ENCODE measurements around the gene ZMYND19. TPM values are rescaled to one million over a fixed set of nuclear protein-coding genes. Genes with fewer than 3 reads are reported as not detected.
"Not testable (repeated sequence)": the region's sequence is repeated elsewhere in the genome, so short reads cannot be mapped to it uniquely, and the experiment has no call there.

Gene ZMYND19
- total RNA-seq, 4 donors from 2014 or later, result 13.8 to 17.4 (median 15.8) TPM

GRCh38 chr9:137542486-137542885 is 47.8 kb downstream of the ZMYND19 start:
- no peak overlapping the region for H3K27ac ChIP-seq
- no peaks in the 10 kb centered on the region for H3K27me3 ChIP-seq
- no peak for TF ChIP-seq POLR2A (IDR thresholded peaks at IDR 0.05)
- no peak for TF ChIP-seq EP300 (IDR thresholded peaks at IDR 0.05)
- no peak for TF ChIP-seq CTCF (IDR thresholded peaks at IDR 0.05)
- no peak overlapping the region for H3K4me3 ChIP-seq
- H3K36me3 ChIP-seq, result peaks cover 0 to 69% (median 0%) of the 10 kb centered on the region in 3 donors
- no peak for DNase-seq (ENCODE audit: low spot score in 2 of 2)
- 77 to 78% methylated on average over 17 to 20 of the region's 20 CpGs for WGBS, 2 donors
- no peaks in the 10 kb centered on the region for H3K9me3 ChIP-seq
- H3K4me1 ChIP-seq, result peaks cover 0 to 23% (median 0%) of the 10 kb centered on the region in 4 donors

GRCh38 chr9:137540536-137540935 is 49.8 kb downstream of the ZMYND19 start:
- no peak for TF ChIP-seq CTCF (IDR thresholded peaks at IDR 0.05)
- TF ChIP-seq EP300 (IDR thresholded peaks at IDR 0.05), result no peak
- WGBS, 2 donors, result 82 to 86% methylated on average over 15 to 18 of the region's 18 CpGs
- peaks cover 0 to 18% (median 0%) of the 10 kb centered on the region in 4 donors for H3K4me1 ChIP-seq
- peaks cover 0 to 74% (median 0%) of the 10 kb centered on the region in 3 donors for H3K36me3 ChIP-seq
- H3K9me3 ChIP-seq, result no peaks in the 10 kb centered on the region
- H3K27ac ChIP-seq, result no peak overlapping the region
- no peak overlapping the region for H3K4me3 ChIP-seq
- DNase-seq (ENCODE audit: low spot score in 2 of 2), result no peak
- H3K27me3 ChIP-seq, result no peaks in the 10 kb centered on the region

- no peak for DNase-seq (ENCODE audit: low spot score in 2 of 2)
- no peak overlapping the region for H3K27ac ChIP-seq
- H3K4me1 ChIP-seq, result peaks cover 0 to 11% (median 4%) of the 10 kb centered on the region in 4 donors
- no peak for TF ChIP-seq EP300 (IDR thresholded peaks at IDR 0.05)
- TF ChIP-seq CTCF (IDR thresholded peaks at IDR 0.05), result no peak
- no peak for TF ChIP-seq POLR2A (IDR thresholded peaks at IDR 0.05)
- H3K36me3 ChIP-seq, result peaks cover 0 to 66% (median 0%) of the 10 kb centered on the region in 3 donors
- no peaks in the 10 kb centered on the region for H3K27me3 ChIP-seq
- no peak overlapping the region for H3K4me3 ChIP-seq
- 91 to 95% methylated on average over 15 of the region's 16 CpGs for WGBS, 2 donors
- H3K9me3 ChIP-seq, result no peaks in the 10 kb centered on the region
These were observed 52.3 kb downstream of the ZMYND19 start for GRCh38 chr9:137538058-137538457.

- H3K4me1 ChIP-seq, result peaks cover 0 to 11% (median 4%) of the 10 kb centered on the region in 4 donors
- WGBS, 2 donors, result 74% methylated on average over 16 of the region's 16 CpGs
- not testable (repeated sequence) for DNase-seq (ENCODE audit: low spot score in 2 of 2); H3K27ac ChIP-seq; H3K9me3 ChIP-seq; H3K27me3 ChIP-seq; H3K4me3 ChIP-seq
- H3K36me3 ChIP-seq, result peaks cover 0 to 54% (median 0%) of the 10 kb centered on the region in 3 donors
These were observed 53.6 kb downstream of the ZMYND19 start for GRCh38 chr9:137536594-137537131.

- peaks cover 0 to 11% (median 4%) of the 10 kb centered on the region in 4 donors for H3K4me1 ChIP-seq
- H3K27ac ChIP-seq, result no peak overlapping the region
- no peak for TF ChIP-seq EP300 (IDR thresholded peaks at IDR 0.05)
- no peak for TF ChIP-seq CTCF (IDR thresholded peaks at IDR 0.05)
- no peaks in the 10 kb centered on the region for H3K9me3 ChIP-seq
- no peak for DNase-seq (ENCODE audit: low spot score in 2 of 2)
- no peaks in the 10 kb centered on the region for H3K27me3 ChIP-seq
- H3K4me3 ChIP-seq, result no peak overlapping the region
- H3K36me3 ChIP-seq, result peaks cover 0 to 38% (median 0%) of the 10 kb centered on the region in 3 donors
These were observed 55.2 kb downstream of the ZMYND19 start for GRCh38 chr9:137535120-137535428.
